ENCODE data around the gene KMT5C. TPM values are rescaled to one million over a fixed set of nuclear protein-coding genes. Genes with fewer than 3 reads are reported as not detected.

Gene KMT5C
- total RNA-seq, 3 donors from 2014 or later (not counting 1 experiment from before 2014, with no cell fraction given) = 44.5 to 147 (median 46.8) TPM

GRCh38 chr19:55386493-55386971 is 46.9 kb downstream of the KMT5C start:
- Mint-ChIP-seq H3K4me3 (peak overlapping the region; percentile 97), H3K9me3 (no peaks in the 10 kb centered on the region), H3K4me1 (peaks cover 52 to 78% of the 10 kb centered on the region in 2 donors), H3K27ac (peak overlapping the region; percentile 94 to 100), H3K36me3 (no peaks in the 10 kb centered on the region), H3K27me3 (ENCODE audit: low read depth in 2 of 2) (no peaks in the 10 kb centered on the region)
- Histone ChIP-seq H3K4me1 (ENCODE audit: control insufficient read depth, insufficient read depth, low read length) (peaks cover 63% of the 10 kb centered on the region), H3K27me3 (ENCODE audit: control insufficient read depth, insufficient read depth, low read length) (no peaks in the 10 kb centered on the region), H3K4me3 (ENCODE audit: low read length) (peak overlapping the region; percentile 72), H3K36me3 (ENCODE audit: control insufficient read depth, insufficient read depth, low read length) (peaks cover 43% of the 10 kb centered on the region), H3K27ac (ENCODE audit: low read length) (peak overlapping the region; percentile 94), H3K9me3 (ENCODE audit: control insufficient read depth, insufficient read depth, low read length) (no peaks in the 10 kb centered on the region)
- intact Hi-C loops (cut with micrococcal nuclease) = no loop called here
- DNase-seq (no peak), ATAC-seq (no peak)
- TF ChIP-seq CTCF (IDR thresholded peaks at IDR 0.05) = no peak
- WGBS (ENCODE audit: insufficient coverage) = 1% methylated on average over 33 of the region's 33 CpGs

GRCh38 chr19:55387736-55388497 is 48.2 kb downstream of the KMT5C start:
- Histone ChIP-seq H3K27me3 (ENCODE audit: control insufficient read depth, insufficient read depth, low read length) (no peaks in the 10 kb centered on the region), H3K27ac (ENCODE audit: low read length) (no peak overlapping the region), H3K9me3 (ENCODE audit: control insufficient read depth, insufficient read depth, low read length) (no peaks in the 10 kb centered on the region), H3K4me1 (ENCODE audit: control insufficient read depth, insufficient read depth, low read length) (peaks cover 60% of the 10 kb centered on the region), H3K36me3 (ENCODE audit: control insufficient read depth, insufficient read depth, low read length) (peaks cover 43% of the 10 kb centered on the region), H3K4me3 (ENCODE audit: low read length) (no peak overlapping the region)
- ATAC-seq = no peak
- Mint-ChIP-seq H3K4me3 (peak overlapping the region; percentile 97), H3K9me3 (no peaks in the 10 kb centered on the region), H3K27ac (peak overlapping the region; percentile 94 to 100), H3K36me3 (no peaks in the 10 kb centered on the region), H3K4me1 (peaks cover 42 to 67% of the 10 kb centered on the region in 2 donors), H3K27me3 (ENCODE audit: low read depth in 2 of 2) (no peaks in the 10 kb centered on the region)
- 88% methylated on average over 23 of the region's 24 CpGs for WGBS (ENCODE audit: insufficient coverage)
- DNase-seq = no peak
- no peak for TF ChIP-seq CTCF (IDR thresholded peaks at IDR 0.05)
- intact Hi-C loops (cut with micrococcal nuclease) = no loop called here

- Histone ChIP-seq H3K27me3 (ENCODE audit: control insufficient read depth, insufficient read depth, low read length) (no peaks in the 10 kb centered on the region), H3K9me3 (ENCODE audit: control insufficient read depth, insufficient read depth, low read length) (no peaks in the 10 kb centered on the region), H3K36me3 (ENCODE audit: control insufficient read depth, insufficient read depth, low read length) (peaks cover 43% of the 10 kb centered on the region), H3K27ac (ENCODE audit: low read length) (no peak overlapping the region), H3K4me3 (ENCODE audit: low read length) (no peak overlapping the region), H3K4me1 (ENCODE audit: control insufficient read depth, insufficient read depth, low read length) (peaks cover 49% of the 10 kb centered on the region)
- intact Hi-C loops (cut with micrococcal nuclease) = no loop called here
- Mint-ChIP-seq H3K9me3 (no peaks in the 10 kb centered on the region), H3K4me3 (peak overlapping the region; percentile 49), H3K27ac (peak overlapping the region; percentile 80 to 81), H3K36me3 (no peaks in the 10 kb centered on the region), H3K27me3 (ENCODE audit: low read depth in 2 of 2) (no peaks in the 10 kb centered on the region), H3K4me1 (peaks cover 36 to 61% of the 10 kb centered on the region in 2 donors)
- TF ChIP-seq CTCF (IDR thresholded peaks at IDR 0.05) = no peak
- no peak for DNase-seq
- WGBS (ENCODE audit: insufficient coverage) = 91% methylated on average over 21 of the region's 21 CpGs
- ATAC-seq = no peak
Measured at GRCh38 chr19:55389386-55390317, 50.0 kb downstream of the KMT5C start.

Data from natural killer cell (primary cell).